AG08395 (cell line): Measurements from ENCODE around the gene MACROD2.
"Not testable (repeated sequence)": the region's sequence is repeated elsewhere in the genome, so short reads cannot be mapped to it uniquely, and the experiment has no call there.

Source experiments
- DNase-seq: peaks from one replicate; pipeline ENCODE4 v3.0.0; 2012; ENCODE audit warnings: mixed read lengths, low spot score

MACROD2 gene

DNA sequence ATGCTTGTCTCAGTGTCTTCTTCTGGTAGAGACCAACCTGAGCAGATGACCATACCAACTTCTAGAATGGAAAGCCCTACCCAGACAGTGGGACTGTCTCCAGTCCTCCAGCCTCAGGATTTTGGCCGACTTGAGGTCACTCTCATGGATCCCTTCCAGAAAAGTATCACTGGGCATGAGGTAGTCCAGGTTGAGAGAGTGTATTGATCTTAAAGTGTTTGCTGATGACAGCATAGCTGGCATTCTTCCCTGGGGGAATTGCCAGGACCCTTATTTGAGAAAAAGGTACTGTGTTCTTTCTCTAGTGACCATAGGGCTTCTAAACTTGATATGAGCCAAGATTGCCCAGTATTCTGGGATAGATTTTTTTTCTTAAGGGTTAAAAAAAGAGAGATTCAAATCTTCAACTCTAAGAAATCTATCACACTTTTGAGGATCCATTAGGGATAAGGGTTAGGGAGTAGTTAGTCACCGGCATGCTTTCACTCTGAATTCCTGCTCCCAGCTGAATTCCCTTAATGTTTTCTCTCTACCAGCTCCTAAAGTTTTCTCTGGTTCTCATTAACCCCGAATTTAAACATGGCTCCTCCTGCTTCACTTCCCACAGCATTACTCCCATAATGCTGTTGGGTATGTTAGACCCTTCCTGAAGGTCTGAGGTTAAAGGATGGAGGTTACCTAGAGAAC lies 415.7 kb downstream of the MACROD2 start:
- DNase-seq: no peak

DNA sequence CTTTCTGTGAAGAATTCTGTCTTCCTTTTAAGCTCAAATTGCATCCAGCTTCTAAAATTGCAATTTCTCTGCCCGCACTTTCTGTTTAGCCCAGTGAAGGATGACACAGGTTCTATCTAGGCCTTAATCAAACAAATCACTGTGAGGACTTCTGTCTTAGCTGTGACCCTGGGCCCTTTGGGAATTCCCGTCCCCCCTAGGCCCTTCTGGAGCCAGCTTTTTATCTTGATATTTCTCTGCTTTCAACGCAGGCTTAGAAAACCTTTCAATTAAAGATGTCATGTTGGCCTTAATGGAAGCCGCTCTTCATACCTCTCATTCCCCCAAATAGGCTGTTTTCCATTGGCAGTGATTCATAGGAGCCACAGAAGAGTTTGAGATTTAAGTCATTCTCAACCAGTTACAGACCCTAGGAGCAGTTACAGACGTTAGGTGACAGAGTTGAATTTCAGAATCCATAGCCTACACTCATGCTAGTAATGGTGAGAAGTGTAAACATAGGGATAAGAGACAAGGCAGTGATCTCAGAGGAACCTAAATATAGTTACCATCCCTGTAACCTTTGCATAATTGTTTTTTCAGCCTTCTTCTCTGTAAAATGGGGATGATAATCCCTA lies 416.9 kb downstream of the MACROD2 start:
- no peak for DNase-seq

GRCh38 chr20:14413835-14414234 lies 418.5 kb downstream of the MACROD2 start:
- DNase-seq: no peak

GRCh38 chr20:14414560-14414959 lies 419.2 kb downstream of the MACROD2 start:
- DNase-seq: no peak

GRCh38 chr20:14415467-14415866 lies 420.2 kb downstream of the MACROD2 start:
- no peak for DNase-seq

DNA sequence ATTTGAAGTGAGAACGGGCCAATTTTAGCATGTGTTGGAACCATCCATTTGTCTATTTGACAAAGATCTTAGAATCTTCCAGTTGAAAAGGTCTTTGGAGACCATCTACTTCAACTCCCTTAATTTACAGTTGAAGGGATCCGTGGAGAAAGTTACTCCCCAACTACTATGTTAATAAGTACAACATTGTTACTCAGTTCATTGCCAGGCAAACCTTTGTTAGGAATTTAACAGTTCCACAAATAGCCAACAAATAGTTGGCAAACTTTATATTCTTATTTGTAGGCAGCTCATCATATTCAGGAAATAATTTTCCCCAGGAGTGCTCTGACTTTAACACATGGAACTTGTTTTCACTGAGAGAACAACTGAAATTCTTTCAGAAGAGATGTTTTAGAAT lies 423.1 kb downstream of the MACROD2 start:
- peak; percentile 10 for DNase-seq

DNA sequence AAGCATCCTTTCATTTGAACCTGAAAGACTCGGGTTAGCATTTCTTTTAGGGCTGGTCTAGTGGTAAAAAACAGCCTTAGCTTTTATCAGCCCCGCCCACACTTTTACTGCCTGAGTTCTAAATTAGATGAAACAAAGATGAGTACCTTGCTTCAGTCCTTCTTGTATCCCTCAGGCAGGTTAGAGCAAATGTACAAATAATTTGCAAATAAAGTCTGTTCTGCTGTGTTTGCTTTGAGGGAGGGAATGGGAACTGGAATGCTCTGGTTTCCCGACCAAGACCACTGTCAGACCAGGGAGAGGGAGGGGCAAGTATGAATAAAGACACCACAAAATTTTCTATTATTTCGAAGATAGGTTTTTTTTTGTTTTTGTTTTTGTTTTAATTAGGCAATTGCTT lies 427.6 kb downstream of the MACROD2 start:
- no peak for DNase-seq

GRCh38 chr20:14431568-14431967 lies 436.3 kb downstream of the MACROD2 start:
- DNase-seq: no peak

GRCh38 chr20:14432085-14432484 lies 436.8 kb downstream of the MACROD2 start:
- no peak for DNase-seq

DNA sequence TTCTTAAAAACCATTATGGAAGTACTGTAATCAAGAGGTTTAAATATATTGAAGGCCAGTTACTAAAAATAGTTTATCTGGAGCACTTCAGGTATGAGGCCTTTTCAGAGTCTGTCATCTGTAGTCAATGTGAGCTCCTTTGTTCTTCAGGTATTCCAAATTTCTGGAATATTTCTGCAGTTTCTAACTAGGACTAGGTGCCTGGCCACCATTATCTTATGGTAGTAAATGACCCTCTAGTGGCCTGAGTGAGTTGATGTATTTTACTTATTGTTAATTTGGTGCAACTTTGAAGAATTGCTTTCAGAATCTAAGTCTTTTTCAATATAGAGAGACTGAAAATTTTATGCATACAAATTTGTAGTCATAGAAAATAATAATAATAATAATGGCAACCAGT lies 437.3 kb downstream of the MACROD2 start:
- DNase-seq: no peak

GRCh38 chr20:14434384-14435136 lies 439.2 kb downstream of the MACROD2 start:
- DNase-seq: peak; percentile 13

GRCh38 chr20:14441201-14441600 lies 445.9 kb downstream of the MACROD2 start:
- DNase-seq: peak; percentile 12

GRCh38 chr20:14444106-14444505 lies 448.8 kb downstream of the MACROD2 start:
- no peak for DNase-seq

GRCh38 chr20:14445310-14445709 lies 450.0 kb downstream of the MACROD2 start:
- peak; percentile 54 for DNase-seq

DNA sequence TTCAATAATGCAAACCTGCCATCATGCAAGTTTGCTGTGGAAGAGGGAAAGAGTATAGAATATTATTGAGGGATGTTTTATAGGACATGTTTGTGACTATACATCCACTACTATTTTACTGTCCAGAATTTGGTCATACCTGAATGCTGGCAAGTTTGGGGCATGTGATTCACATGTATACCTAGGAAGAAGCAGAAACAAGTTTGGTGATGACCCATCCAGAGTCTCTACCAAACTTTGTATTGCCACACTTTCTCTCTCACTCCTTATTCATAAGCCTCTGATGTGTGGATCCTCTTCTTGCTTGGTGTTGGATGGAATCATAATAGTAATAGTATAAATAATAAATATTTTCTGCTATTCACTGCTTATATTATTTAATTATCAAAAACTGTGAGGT lies 450.6 kb downstream of the MACROD2 start:
- DNase-seq: no peak

GRCh38 chr20:14446446-14446845 lies 451.1 kb downstream of the MACROD2 start:
- no peak for DNase-seq

DNA sequence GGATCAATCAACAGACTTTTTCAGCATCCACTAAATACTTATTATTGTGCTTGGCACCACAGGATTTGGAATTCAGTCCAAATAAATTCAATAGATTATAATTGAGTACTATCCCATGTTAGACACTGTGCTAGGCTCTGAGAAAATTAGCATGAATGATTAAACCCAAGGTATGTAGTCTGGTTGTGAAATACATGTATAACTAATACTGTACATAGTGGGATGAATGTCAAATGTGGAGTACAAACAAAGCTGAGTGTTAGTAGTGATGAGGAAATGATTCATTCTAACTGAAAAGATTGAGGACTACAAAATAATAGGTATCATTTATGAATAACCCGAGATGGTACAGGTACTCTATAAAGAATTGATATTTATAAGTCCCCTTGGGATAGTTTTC lies 454.0 kb downstream of the MACROD2 start:
- DNase-seq: no peak

GRCh38 chr20:14450256-14450655 lies 454.9 kb downstream of the MACROD2 start:
- no peak for DNase-seq

- no peak for DNase-seq
These were observed 456.1 kb downstream of the MACROD2 start for GRCh38 chr20:14451458-14451857.

DNA sequence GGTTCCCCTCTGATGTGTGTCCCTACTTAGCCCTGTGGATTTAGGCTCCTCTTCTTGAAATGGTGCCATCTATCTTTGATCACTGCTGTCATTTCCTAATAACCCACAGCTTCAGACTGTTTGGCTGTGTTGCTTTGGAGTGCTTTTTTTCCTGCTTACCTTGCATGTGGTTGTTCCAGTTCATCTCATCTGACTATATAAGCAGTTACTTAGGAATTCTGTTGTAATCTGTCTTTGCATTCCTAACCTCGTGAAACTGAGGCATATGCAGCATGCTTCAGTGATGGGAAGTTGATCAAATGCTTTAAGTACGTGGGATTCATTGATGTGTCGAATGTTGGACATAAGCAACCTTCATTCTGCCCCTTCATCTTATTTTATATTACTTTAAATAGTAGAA lies 457.9 kb downstream of the MACROD2 start:
- no peak for DNase-seq

GRCh38 chr20:14454296-14454695 lies 459.0 kb downstream of the MACROD2 start:
- DNase-seq: no peak

DNA sequence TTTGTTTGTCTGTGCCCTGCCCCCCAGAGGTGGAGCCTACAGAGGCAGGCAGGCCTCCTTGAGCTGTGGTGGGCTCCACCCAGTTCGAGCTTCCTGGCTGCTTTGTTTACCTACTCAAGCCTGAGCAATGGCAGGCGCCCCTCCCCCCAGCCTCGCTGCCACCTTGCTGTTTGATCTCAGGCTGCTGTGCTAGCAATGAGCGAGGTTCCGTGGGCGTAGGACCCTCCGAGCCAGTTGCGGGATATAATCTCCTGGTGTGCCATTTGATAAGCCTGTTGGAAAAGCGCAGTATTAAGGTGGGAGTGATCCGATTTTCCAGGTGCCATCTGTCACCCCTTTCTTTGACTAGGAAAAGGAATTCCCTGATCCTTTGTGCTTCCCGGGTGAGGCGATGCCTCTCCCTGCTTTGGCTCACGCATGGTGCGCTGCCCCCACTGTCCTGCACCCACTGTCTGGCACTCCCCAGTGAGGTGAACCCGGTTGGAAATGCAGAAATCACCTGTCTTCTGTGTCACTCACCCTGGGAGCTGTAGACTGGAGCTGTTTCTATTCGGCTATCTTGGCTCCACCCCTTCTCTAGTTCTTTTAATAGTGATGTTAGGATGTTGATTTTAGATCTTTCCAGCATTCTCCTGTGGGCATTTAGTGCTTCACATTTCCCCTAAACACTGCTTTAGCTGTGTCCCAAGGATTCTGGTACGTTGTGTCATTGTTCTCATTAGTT lies 471.9 kb downstream of the MACROD2 start:
- DNase-seq: not testable (repeated sequence)
